HK-2 (cell line): ENCODE measurements around the gene ADAMTS14.
"Not testable (repeated sequence)": the region's sequence is repeated elsewhere in the genome, so short reads cannot be mapped to it uniquely, and the experiment has no call there.

ENCODE experiments used
- DNase-seq: peaks from one replicate; pipeline ENCODE4 v3.0.0-alpha.2; 2018; ENCODE audit not compliant: unreplicated experiment

Gene ADAMTS14

GRCh38 chr10:70751356-70751755, 79.0 kb downstream of the ADAMTS14 start:
- no peak for DNase-seq

DNA sequence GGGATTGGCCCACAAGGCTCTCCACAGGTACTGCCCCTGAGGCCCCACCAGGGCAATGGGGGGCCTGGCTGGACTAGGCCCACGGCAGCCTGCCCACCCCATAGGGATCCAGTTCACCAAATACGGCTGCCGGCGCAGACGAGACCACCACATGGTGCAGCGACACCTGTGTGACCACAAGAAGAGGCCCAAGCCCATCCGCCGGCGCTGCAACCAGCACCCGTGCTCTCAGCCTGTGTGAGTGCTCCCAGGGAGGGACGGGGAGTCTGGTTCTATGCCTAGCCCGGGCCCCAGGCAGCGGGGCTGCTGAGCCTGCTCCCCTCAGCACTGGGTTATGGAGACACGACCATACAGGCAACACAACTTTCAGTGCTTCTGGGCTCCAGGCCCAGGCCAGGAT, 79.7 kb downstream of the ADAMTS14 start:
- no peak for DNase-seq

DNA sequence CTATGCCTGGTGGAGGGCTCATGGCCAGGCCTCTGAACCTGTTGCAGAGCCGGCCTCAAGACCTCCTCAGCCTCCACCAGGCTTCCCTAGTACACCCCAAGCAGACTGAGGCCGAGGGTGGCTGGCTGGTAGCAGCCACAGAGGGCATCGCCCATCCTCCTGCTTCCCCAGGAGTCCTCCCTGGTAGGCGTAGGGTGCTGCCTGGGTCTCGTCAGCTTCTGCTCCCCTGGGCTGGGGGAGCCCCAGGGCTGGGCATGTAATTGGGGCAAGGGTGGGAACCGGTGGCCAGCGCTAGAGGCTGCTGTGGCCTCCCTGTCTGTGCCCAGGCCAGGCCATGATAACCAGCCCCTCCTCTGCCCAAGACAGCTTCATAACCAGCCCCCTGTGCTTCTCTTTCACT, 80.3 kb downstream of the ADAMTS14 start:
- no peak for DNase-seq

GRCh38 chr10:70753026-70753663, 80.8 kb downstream of the ADAMTS14 start:
- DNase-seq = no peak

DNA sequence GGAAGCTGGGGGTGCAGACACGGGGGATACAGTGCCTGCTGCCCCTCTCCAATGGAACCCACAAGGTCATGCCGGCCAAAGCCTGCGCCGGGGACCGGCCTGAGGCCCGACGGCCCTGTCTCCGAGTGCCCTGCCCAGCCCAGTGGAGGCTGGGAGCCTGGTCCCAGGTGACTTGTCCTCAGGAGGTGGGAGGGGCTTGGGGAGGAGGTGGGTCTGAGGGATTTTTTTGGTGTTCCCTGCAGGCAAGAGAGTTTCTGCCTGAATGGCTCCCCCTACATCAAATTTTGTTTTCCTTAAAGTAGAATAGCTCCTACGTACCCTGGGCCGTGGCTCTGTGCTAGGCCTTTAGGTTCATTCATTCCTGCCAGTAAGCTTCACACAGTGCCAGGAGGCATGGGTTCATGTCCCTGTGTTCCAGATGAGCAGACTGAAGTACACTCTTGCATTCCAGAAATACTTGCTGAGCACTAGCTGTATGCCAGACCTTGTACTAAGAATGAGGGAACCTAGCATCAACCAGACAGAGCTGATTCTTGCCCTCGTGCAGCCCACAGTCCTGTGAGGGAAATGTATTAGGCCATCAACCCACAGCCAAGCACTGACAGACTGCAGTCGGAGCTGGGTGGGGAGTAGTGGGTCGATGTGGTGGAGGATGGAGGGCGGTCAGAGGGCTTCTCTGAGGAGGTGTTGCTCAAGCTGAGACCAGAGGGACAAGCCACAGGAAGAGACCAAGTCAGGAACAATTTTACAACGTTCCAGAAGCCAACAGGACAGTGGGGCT, 81.7 kb downstream of the ADAMTS14 start:
- DNase-seq = no peak

GRCh38 chr10:70756700-70757360, 84.5 kb downstream of the ADAMTS14 start:
- no peak for DNase-seq

- DNase-seq = no peak
These were observed 85.5 kb downstream of the ADAMTS14 start for GRCh38 chr10:70757856-70758255.

DNA sequence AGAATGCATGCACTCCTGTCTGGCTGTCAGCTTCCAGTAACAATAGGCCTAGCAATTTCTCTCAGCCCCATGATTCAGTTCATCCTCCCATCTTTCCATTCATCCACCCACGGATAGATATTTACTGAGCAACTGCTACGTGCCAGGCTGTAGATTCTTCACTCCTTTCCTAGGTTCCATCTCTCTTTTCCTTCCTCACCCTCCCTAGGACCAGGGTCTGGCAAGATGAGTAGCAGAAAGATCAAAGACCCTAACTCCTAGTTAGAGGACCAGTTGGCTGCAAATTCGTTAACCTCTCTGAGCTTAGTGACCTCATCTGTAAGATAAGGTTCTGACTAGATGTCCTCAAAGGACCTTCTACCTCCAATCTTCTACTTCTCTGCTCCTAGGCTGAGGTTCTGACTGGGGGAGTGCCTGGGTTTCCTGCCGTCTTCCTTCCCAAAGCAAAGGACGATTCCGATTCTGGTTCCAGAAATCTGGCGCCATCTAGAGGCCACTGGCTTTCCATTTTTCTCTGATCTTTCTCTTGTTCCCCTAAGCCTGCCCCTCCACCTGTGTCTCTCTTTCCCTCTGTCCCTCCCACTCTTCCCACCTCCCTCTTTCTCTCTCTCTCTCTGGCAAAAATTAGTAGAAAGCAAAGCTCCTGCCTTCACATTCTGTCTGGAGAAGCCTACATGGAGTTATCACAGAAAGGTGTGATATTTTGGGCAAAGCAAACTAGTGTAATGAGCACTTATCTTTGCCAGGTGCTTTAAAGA, 86.6 kb downstream of the ADAMTS14 start:
- peak; percentile 66 for DNase-seq

DNA sequence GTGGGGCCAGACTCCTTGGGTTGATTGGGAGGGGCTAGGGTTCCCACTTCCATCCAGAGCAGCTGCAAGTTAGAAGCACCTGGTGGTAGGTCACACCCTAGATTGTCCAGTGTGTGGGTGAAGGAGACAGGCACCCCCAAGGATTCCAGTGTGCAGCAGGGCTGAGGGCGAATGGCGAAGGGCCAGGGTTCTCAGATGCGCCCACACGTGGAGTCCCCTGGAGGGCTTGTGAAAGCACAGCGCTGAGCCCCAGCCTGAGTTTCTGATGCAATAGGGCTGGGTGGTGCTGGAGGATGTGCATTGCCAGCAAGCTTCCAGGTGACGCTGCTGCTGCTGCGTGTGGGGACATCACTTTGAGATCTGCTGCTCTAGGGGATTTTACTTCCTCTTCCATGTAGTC, 87.5 kb downstream of the ADAMTS14 start:
- DNase-seq = no peak

DNA sequence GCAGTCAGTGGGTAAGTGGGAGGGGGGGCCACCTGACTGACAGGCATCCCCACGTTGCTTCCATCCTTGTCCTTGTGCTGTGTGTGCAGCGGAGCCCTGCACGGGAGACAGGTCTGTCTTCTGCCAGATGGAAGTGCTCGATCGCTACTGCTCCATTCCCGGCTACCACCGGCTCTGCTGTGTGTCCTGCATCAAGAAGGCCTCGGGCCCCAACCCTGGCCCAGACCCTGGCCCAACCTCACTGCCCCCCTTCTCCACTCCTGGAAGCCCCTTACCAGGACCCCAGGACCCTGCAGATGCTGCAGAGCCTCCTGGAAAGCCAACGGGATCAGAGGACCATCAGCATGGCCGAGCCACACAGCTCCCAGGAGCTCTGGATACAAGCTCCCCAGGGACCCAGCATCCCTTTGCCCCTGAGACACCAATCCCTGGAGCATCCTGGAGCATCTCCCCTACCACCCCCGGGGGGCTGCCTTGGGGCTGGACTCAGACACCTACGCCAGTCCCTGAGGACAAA, 88.0 kb downstream of the ADAMTS14 start:
- no peak for DNase-seq

DNA sequence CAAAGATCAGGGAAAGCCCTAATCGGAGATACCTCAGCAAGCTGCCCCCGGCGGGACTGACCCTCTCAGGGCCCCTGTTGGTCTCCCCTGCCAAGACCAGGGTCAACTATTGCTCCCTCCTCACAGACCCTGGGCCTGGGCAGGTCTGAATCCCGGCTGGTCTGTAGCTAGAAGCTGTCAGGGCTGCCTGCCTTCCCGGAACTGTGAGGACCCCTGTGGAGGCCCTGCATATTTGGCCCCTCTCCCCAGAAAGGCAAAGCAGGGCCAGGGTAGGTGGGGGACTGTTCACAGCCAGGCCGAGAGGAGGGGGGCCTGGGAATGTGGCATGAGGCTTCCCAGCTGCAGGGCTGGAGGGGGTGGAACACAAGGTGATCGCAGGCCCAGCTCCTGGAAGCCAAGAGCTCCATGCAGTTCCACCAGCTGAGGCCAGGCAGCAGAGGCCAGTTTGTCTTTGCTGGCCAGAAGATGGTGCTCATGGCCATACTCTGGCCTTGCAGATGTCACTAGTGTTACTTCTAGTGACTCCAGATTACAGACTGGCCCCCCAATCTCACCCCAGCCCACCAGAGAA, 88.8 kb downstream of the ADAMTS14 start:
- no peak for DNase-seq

GRCh38 chr10:70761727-70762350, 89.5 kb downstream of the ADAMTS14 start:
- DNase-seq = no peak

- no peak for DNase-seq
These were observed 90.3 kb downstream of the ADAMTS14 start for GRCh38 chr10:70762441-70763175.

GRCh38 chr10:70763567-70763966, 91.3 kb downstream of the ADAMTS14 start:
- no peak for DNase-seq

GRCh38 chr10:70765794-70766594, 93.7 kb downstream of the ADAMTS14 start:
- DNase-seq = no peak

GRCh38 chr10:70768026-70768685, 95.8 kb downstream of the ADAMTS14 start:
- DNase-seq = not testable (repeated sequence)

GRCh38 chr10:70769121-70769520, 96.8 kb downstream of the ADAMTS14 start:
- DNase-seq = no peak

- DNase-seq = no peak
These were observed 97.7 kb downstream of the ADAMTS14 start for GRCh38 chr10:70770001-70770400.

- not testable (repeated sequence) for DNase-seq
These were observed 98.2 kb downstream of the ADAMTS14 start for GRCh38 chr10:70770516-70770915.
